CD4-positive, alpha-beta T cell treated with Interleukin-15 for 4 hours (primary cell): ENCODE results near the gene DNAH14.
"Not testable (repeated sequence)": the region's sequence is repeated elsewhere in the genome, so short reads cannot be mapped to it uniquely, and the experiment has no call there.

Source experiments
- DNase-seq: peaks from one replicate; pipeline ENCODE4 v3.0.0-alpha.2; 2020; ENCODE audit warnings: low spot score

Gene DNAH14

GRCh38 chr1:225348400-225348799, 418.9 kb downstream of the DNAH14 start:
- DNase-seq, result no peak

GRCh38 chr1:225349826-225350225, 420.4 kb downstream of the DNAH14 start:
- no peak for DNase-seq

- DNase-seq, result no peak
Observed at GRCh38 chr1:225350872-225351271, 421.4 kb downstream of the DNAH14 start.

- no peak for DNase-seq
Observed at GRCh38 chr1:225354906-225355305, 425.4 kb downstream of the DNAH14 start.

- no peak for DNase-seq
Observed at GRCh38 chr1:225355863-225356262, 426.4 kb downstream of the DNAH14 start.

GRCh38 chr1:225360119-225360518, 430.6 kb downstream of the DNAH14 start:
- DNase-seq, result no peak

GRCh38 chr1:225361176-225361575, 431.7 kb downstream of the DNAH14 start:
- no peak for DNase-seq

GRCh38 chr1:225362805-225363204, 433.3 kb downstream of the DNAH14 start:
- DNase-seq, result no peak

GRCh38 chr1:225364439-225364838, 435.0 kb downstream of the DNAH14 start:
- DNase-seq, result no peak

GRCh38 chr1:225366018-225366417, 436.5 kb downstream of the DNAH14 start:
- no peak for DNase-seq

- no peak for DNase-seq
Observed at GRCh38 chr1:225366552-225366951, 437.1 kb downstream of the DNAH14 start.

GRCh38 chr1:225368036-225368552, 438.6 kb downstream of the DNAH14 start:
- DNase-seq, result no peak

GRCh38 chr1:225371366-225372010, 442.0 kb downstream of the DNAH14 start:
- no peak for DNase-seq

GRCh38 chr1:225373155-225373554, 443.7 kb downstream of the DNAH14 start:
- no peak for DNase-seq

- DNase-seq, result no peak
Observed at GRCh38 chr1:225374996-225375395, 445.5 kb downstream of the DNAH14 start.

- DNase-seq, result no peak
Observed at GRCh38 chr1:225378880-225379279, 449.4 kb downstream of the DNAH14 start.

- no peak for DNase-seq
Observed at GRCh38 chr1:225380691-225381090, 451.2 kb downstream of the DNAH14 start.

GRCh38 chr1:225386860-225387259, 457.4 kb downstream of the DNAH14 start:
- DNase-seq, result not testable (repeated sequence)

GRCh38 chr1:225388372-225388771, 458.9 kb downstream of the DNAH14 start:
- no peak for DNase-seq

- no peak for DNase-seq
Observed at GRCh38 chr1:225389843-225390242, 460.4 kb downstream of the DNAH14 start.

- DNase-seq, result no peak
Observed at GRCh38 chr1:225396357-225396756, 466.9 kb downstream of the DNAH14 start.

GRCh38 chr1:225400968-225401367, 471.5 kb downstream of the DNAH14 start:
- DNase-seq, result no peak

GRCh38 chr1:225406976-225407725, 477.7 kb downstream of the DNAH14 start:
- no peak for DNase-seq
